ENCODE data around the gene SH2B3. TPM values are rescaled to one million over a fixed set of nuclear protein-coding genes. Genes with fewer than 3 reads are reported as not detected.

Gene SH2B3
- total and polyA plus RNA-seq, 11 donors, result 11.3 to 76.7 (median 40.2) TPM

- WGBS, 4 donors, result 24 to 38% (median 29%) methylated on average over 6 of the region's 6 CpGs
- peak overlapping the region in 8 of 12 donors; percentile 45 to 89 (median 76) for H3K27ac ChIP-seq
- no peak for DNase-seq
Measured at GRCh38 chr12:111451649-111452129, 46.0 kb downstream of the SH2B3 start.

DNA sequence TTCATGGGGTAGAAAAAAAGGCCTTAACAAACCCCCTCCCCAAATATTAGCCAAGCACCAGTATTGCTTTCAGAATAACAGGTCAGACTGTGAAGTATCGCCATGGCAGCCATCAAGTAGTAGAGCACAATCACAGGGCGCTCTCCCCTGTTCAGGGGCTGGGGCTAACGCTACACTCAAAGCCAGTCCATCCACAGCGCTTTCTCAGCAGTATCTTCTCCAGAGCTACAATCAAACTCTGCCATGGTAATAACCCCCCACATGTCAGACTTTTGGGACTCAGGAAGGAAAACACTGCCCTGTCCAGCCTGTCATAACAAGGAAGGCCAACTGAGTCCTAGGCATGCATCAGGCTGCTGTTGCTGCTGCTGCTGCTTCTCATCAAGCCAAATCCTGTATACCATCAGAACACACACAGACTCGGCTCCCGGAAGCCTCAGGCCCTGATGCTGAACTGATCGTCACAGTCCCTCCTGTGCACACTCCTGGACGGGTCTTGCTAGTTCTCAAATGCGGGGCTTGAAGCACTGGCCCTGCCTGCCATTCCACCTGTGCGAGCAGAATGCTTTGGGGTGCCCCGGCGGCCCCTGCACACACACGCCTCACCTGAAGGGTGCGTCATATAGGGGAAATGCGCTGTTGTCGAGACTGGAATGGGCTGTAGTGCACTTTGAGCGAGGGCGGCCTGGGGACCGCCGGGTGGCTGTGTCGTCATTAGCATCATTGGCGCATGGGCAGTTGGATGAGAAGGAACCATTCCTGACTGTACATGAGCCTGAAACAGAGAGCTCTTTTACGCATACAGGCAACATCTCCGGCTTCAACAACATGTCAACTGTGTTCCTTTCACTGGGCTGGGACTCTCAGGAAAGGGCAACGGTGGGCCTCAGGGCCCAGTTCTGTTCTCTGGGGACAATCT, 47.6 kb downstream of the SH2B3 start:
- DNase-seq, result no peak
- H3K27ac ChIP-seq, result peak overlapping the region in 1 of 12 donors; percentile 6
- intact Hi-C loops (cut with DNase I), result loop anchor here in 3 of 10 donors (2.0 to 5.0 kb wide), 2 partner anchors 57 to 121 kb away; no protein-coding TSS in a partner anchor
- H3K4me3 ChIP-seq, result no peak overlapping the region
- 87 to 93% (median 90%) methylated on average over 12 to 25 of the region's 25 CpGs for WGBS, 4 donors
- TF ChIP-seq POLR2A (IDR thresholded peaks at IDR 0.05) (no peak), CTCF (IDR thresholded peaks at IDR 0.05) (no peak)
- no peaks in the 10 kb centered on the region for H3K9me3 ChIP-seq
- no peaks in the 10 kb centered on the region for H3K27me3 ChIP-seq
- no peak for ATAC-seq
- H3K4me1 ChIP-seq, result peaks cover 10 to 67% (median 42%) of the 10 kb centered on the region in 12 donors
- peaks cover 0 to 97% (median 89%) of the 10 kb centered on the region in 9 donors for H3K36me3 ChIP-seq

More at GRCh38 chr12:111451649-111452129, 46.0 kb downstream of the SH2B3 start:
- no peaks in the 10 kb centered on the region for H3K27me3 ChIP-seq
- intact Hi-C loops (cut with DNase I), result loop anchor here (1.0 to 5.0 kb wide), 4 partner anchors 47 to 119 kb away; partner anchors contain the start of gene SH2B3 (in 1 of the 10)
- peaks cover 0 to 100% (median 95%) of the 10 kb centered on the region in 9 donors for H3K36me3 ChIP-seq
- peaks cover 10 to 77% (median 58%) of the 10 kb centered on the region in 12 donors for H3K4me1 ChIP-seq
- no peaks in the 10 kb centered on the region for H3K9me3 ChIP-seq
- no peak overlapping the region for H3K4me3 ChIP-seq
- ATAC-seq, result peak in 1 of 4 donors; percentile 2
- TF ChIP-seq POLR2A (IDR thresholded peaks at IDR 0.05) (no peak), CTCF (IDR thresholded peaks at IDR 0.05) (peak; percentile 72 to 88 (median 80))

DNA sequence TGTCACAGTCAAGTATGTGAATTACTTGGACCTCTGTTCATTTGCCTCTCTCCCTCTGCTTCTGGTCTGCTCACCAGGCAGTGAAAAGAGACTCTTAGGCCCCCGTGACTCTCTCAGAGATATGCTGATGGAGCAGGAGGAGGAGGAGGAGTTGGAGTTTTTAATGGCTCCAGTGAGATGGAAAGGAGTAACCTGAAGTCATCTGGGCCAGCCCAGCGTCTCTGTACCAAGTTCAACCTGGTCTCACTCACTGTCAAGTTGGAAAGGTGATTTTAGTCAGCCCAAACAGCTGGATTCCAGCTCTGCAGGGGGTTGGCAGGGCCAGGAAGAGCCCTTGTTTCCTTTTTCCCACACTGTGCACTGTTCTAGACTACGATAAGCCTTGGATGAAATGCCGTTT, 48.6 kb downstream of the SH2B3 start:
- H3K36me3 ChIP-seq, result peaks cover 0 to 95% (median 82%) of the 10 kb centered on the region in 9 donors
- no peak overlapping the region for H3K4me3 ChIP-seq
- peaks cover 7 to 62% (median 34%) of the 10 kb centered on the region in 12 donors for H3K4me1 ChIP-seq
- DNase-seq, result no peak
- intact Hi-C loops (cut with DNase I), result loop anchor here in 2 of 10 donors (5.0 kb wide), 1 partner anchor 122 kb away; no protein-coding TSS in a partner anchor
- WGBS, 4 donors, result 46 to 66% (median 51%) methylated on average over 4 of the region's 4 CpGs
- H3K9me3 ChIP-seq, result no peaks in the 10 kb centered on the region
- TF ChIP-seq POLR2A (IDR thresholded peaks at IDR 0.05) (no peak), CTCF (IDR thresholded peaks at IDR 0.05) (no peak)
- H3K27me3 ChIP-seq, result no peaks in the 10 kb centered on the region
- ATAC-seq, result no peak
- peak overlapping the region in 3 of 12 donors; percentile 1 to 51 (median 16) for H3K27ac ChIP-seq

Measured in heart left ventricle (tissue), 16 donors.